Hematopoietic multipotent progenitor cell treated with erythropoietin and hydrocortisone succinate and interleukin-3 and kit ligand, for 8 days (in vitro differentiated cells): ENCODE results near the gene ABL1.
"Not testable (repeated sequence)": the region's sequence is repeated elsewhere in the genome, so short reads cannot be mapped to it uniquely, and the experiment has no call there.

Source experiments
- DNase-seq: peaks from one replicate; pipeline ENCODE4 v3.0.0-alpha.2; 2015

Gene ABL1

GRCh38 chr9:130905125-130905901 lies 70.3 kb downstream of the ABL1 start:
- no peak for DNase-seq

DNA sequence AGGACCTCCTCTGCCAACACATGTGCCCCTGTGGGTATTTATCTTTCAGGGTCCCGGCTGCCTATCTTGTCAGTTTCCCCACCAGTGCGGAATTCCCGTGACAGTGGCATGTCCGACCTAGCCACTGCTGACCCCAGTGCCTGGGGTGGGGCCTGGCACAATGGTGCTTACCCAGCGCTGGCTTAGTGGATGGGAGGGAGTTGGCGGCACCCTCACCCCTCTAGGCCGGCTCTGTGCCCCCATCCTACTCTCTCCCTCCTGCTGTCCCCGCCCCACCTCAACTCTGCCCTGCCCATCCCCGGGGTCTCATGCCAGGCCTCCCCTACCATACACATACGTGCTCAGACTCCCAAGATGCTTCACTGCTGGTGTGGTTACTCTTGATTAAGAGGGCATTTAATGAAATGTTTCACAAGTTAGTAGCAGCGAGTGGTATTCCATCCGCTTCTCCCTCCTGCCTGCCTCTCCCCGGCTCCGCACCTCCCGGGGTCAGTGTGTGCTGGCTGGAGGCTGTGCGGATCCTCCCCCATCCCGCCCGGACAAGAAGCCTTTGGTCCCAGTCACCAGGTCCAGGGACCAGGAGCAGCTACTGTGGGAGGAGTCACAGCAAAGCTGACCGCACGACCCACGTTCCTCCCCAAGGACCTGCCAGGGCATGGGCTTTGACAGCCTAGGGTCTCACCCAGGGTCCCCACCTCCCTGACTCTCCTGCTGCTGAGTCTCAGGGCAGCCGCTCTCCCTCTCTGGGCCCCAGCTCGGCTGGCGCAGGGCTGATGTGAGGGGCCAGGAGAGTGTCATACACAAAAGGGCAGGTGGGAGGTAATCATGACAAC lies 71.1 kb downstream of the ABL1 start:
- DNase-seq: no peak

GRCh38 chr9:130906735-130907416 lies 71.8 kb downstream of the ABL1 start:
- no peak for DNase-seq

DNA sequence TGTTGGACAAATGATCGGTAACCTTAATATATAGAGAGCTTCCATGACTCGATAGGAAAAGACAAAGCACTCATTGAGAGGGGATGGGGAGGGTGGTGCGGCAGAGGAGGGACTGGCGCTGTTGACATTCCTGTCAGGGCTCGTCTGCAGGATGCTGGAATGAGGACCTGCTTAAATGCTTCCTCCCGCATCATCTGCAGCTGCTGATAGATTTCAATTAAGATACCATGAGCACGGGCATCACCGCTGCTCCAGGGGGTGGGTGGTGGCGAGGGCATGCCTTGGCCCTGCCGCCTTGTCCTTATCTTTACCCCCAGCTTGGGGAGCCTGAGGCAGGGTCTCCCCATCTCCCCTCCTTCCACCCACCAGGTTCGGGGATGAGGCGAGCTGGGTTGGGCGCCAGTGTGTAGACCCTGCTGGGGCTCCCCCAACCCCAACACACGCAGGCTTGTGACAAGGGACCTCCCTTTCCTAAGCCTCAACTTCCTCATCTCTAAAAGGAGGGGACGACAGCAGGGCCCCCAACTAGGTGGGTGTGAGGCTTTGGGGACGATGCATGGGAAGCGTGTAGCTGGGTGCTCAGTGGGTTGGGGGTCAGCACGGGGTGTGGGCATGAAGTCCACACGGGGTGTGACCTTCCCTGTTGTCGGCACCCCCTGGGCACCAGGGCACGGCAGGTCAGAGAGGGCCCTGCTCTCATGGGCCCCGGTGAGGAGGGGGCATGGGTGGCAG lies 73.3 kb downstream of the ABL1 start:
- DNase-seq: no peak

DNA sequence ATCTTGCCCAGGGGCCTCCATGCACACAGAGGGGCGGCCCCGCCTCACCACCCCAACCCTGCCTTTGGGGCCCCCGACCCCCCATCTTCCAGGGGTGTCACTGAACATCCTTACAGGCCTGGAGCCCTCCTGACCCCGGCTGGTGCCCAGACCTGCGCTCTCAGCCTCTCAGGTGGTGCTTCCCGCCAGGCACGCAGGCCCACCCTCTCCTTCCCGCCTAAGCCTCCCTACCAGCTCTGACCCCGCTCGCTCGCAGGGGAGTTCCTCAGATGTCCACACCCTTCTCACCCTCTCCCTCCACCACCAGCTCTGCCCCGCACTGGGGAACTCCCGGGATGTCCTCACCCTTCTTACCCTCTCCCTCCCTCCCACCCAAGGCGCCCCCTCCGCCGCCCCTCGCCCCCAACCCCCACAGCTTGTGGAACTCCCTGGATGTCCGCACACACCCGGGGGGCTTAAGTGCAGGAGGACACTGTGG lies 73.9 kb downstream of the ABL1 start:
- DNase-seq: no peak

DNA sequence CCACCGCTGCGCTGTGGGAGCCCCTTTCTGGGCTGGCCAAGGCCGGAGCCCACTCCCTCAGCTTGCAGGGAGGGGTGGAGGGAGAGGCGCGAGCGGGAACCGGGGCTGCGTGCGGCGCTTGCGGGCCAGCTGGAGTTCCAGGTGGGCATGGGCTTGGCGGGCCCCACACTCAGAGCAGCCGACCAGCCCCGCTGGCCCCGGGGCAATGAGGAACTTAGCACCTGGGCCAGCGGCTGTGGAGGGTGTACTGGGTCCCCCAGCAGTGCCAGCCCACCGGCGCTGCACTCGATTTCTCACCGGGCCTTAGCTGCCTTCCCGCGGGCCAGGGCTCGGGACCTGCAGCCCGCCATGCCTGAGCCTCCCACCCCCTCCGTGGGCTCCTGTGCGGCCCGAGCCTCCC lies 75.0 kb downstream of the ABL1 start:
- not testable (repeated sequence) for DNase-seq

GRCh38 chr9:130910670-130911069 lies 75.6 kb downstream of the ABL1 start:
- not testable (repeated sequence) for DNase-seq

GRCh38 chr9:130911254-130912049 lies 76.4 kb downstream of the ABL1 start:
- no peak for DNase-seq

GRCh38 chr9:130912932-130913598 lies 78.0 kb downstream of the ABL1 start:
- DNase-seq: no peak

DNA sequence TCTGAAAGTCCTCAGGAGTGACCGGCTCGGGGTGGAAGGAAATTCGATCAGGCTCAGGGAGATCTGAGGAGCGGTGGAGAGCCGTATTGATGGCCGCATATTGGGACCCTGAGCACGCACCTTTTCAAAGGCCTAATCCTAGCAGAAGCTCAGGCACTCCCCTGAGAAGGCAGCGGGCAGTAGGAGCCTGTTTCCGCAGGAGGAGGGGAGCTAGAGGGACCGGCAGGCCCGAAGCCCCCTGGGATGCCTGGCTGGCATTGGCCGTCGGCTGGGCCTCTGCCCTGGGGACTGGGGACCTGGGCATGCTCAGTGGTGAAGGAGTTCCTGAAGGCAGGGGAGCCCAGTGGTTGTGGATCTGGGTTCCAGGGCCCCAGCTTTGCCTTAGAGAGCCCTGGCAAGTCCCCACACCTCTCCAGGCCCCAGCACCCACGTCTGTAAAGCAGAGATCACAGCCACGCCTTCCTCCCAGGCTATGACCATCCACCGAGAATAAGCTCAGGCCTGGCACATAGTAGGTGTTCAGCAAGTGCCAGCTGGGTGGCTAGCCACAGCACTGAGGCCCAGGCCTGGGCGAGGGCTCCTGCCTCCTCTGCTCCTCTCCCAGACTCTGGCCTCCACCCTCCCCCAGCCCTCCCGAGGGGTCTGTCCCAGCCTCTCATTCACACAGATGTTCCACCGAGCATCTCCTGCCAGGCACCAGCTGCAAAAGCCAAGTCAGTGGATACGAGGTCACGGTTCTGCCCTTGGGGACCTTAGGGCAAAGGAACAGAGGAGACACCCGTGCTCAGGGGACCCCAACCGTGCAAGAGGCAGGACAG lies 78.8 kb downstream of the ABL1 start:
- DNase-seq: no peak

DNA sequence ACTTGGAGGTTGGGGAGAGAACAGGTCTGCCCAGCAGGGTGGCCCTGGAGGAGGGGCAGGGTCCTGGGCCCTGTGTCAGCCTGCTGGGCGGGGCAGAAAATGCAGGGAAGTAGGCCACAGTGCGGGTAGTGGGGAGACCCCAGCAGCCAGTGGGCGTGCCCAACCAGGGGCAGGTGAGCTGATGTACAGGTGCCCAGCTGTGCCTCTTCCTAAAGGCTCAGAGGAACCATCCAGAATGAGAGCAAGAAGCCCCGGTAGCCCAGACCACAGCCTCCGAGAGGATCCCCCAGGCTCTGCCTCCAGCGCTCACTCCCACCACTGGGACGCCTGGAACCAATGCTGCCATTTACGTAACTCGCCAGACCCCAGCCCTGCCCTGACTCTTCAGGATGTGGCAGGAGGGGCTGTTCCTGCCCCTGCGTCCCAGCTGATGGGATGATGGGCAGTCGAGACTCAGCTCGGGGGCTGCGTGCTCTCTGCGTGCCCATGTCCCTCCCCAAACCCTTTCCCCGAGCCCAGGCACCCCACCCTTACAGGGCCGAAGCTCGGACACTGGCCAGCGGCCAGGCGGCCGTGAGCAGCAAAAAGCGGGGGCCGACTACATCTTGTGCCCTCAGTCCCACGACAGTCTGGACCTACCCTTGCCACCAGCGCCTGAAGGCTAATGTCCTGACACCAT lies 79.5 kb downstream of the ABL1 start:
- DNase-seq: no peak

DNA sequence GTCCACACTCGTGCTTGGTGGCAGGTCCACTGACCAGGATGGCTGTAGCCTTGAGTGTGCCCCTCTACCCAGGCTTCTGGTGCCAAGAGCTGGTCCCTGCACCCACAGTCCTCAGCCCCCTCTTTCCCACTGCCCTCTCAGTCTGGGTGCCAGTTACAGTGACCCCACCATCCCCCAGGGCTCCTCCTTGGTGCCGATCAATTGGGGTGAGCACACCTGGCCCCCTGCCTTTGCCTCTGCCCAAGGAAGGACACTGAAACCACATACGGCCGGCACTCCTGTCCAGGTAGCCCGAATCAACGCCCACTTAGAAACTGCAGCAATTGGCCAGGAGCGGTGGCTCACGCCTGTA lies 80.0 kb downstream of the ABL1 start:
- DNase-seq: no peak

DNA sequence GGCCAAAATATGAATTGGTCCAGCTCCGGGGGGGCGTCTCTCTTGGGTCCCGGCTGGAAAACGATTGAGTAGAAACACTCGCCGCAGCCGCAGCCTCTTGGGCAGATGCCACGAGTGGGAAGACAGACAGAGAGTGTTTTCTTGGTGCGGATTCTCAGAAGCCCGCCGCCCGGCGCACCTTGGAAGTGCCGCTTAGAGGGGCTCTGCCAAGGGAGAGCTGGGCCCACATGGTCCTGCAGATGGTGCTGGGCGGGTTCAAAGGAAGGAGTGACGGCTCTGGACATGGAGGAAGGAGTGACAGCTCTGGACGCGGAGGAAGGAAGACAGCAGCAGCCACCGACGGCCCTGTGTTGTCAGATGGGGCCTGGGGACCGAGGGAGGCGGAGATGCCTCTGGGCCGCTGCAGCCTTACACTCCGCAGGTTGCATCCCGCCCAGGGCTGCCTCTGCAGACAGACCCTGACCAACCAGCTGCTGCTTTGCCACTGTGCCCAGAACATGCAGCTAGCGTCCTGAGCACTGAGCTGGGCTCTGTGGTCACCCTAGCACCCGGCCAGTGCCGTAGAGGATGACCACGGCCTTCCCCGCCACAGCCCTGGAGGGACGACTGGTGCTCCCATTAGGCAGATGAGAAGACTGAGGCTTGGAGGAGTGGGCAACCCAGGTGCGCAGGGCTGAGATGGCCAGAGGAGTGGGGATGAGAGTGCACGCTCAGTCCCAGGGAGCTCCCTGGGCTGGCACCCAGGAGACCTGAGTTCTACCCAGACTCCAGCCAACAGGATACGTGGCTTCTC lies 82.3 kb downstream of the ABL1 start:
- no peak for DNase-seq

DNA sequence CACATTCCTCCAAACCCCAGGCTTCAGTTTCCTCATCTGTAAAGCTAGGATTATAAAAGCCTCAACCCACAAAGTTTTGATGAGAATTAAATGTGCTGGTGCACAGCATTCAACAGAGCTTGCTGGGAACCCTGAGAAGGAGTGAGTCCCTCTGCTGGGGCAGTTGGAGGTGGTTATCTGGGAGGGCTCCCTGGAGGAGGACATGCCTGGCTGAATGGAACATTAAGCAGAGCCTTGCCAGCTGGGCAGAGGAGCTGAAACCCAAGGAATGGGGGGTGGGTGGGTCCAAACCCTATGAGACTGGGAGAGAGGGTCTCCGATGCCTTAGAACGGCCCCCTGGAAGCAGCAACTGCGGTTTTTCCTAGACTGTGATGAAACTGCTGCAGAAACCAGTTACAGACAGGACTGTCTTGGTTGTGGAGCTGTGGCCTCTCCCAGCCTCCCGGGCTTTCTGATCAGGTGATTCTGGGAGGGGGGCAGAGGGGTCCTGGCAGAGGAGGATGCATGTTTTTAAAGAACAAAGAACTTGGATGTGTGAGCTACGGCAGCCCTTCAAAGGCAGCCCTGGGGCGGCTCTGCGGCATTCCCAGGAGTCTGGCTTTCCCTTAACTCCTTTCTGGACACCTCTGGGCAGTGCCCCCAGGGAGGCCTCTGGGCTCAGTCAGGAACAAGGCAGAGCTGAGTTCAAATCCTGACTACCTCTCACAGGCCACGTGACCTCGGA lies 83.2 kb downstream of the ABL1 start:
- no peak for DNase-seq

GRCh38 chr9:130918826-130919558 lies 83.9 kb downstream of the ABL1 start:
- no peak for DNase-seq

- DNase-seq: no peak
Measured at GRCh38 chr9:130919559-130920145, 84.6 kb downstream of the ABL1 start.

DNA sequence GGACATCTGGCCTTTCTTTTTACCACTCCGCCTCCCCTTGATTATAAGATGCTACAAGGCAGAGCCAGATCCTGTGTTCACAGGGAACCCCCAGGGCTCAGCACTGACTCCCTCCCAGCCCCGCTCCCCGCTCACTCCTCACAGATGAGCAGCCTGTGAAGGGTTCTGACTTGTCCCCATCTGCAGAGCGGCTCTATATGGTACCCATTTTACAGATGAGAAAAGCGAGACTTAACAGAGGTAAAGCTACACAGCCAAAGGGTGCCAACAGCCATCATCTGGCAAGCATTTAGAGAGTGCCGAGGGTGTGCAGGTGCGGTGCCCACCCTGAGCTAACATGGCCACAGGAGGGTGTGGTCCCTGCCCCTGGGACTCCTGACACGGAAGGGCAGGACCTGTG lies 85.2 kb downstream of the ABL1 start:
- DNase-seq: no peak
